HG03064 (cell line): ENCODE measurements around the gene USP25.
A peak's percentile ranks its signal among the peaks of the same experiment; 100 is the strongest.
"Not testable (repeated sequence)": the region's sequence is repeated elsewhere in the genome, so short reads cannot be mapped to it uniquely, and the experiment has no call there.

Experiments
- ATAC-seq: cut with Tn5 transposase; IDR thresholded peaks from one replicate; pipeline ENCODE4 v1.9.1; 2021; ENCODE audit warnings: low read depth; ENCODE audit not compliant: unreplicated experiment

Gene USP25

GRCh38 chr21:15732290-15732995 lies 2.7 kb downstream of the USP25 start:
- ATAC-seq: peak; percentile 42

DNA sequence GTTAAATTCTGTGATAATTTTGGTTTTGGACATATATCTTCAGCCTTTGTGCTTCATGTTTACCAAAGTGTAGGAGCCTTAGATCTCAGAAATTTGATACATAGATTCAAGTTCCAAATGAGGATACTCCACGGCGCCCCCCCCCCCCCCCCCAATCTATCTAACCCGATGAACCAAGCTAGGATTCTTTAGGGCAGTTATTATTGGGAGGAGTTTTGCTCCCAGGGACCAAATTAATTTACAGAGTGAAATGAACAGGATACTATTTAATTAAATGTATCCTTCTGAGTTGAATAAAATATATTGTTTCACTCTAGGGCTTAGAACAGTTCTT lies 3.2 kb downstream of the USP25 start:
- ATAC-seq: no peak

DNA sequence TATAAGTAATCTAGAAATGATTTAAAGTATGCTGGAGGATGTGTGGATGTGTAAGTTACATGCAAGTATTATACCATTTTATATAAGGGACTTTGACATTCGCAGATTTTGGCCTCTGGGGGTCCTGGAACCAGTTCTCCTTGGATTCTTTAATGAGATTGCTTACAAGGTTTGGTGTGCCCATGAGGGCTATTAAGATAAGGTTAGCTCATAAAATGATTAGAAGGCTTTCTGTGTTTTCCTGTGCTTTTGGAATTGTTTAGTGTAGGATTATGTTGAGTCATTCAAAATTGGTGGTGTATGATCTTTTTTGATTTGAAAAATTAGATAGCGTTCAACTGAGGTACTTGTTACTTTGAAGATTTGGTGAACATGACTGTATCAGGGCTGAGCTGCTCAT lies 5.6 kb downstream of the USP25 start:
- ATAC-seq: no peak

DNA sequence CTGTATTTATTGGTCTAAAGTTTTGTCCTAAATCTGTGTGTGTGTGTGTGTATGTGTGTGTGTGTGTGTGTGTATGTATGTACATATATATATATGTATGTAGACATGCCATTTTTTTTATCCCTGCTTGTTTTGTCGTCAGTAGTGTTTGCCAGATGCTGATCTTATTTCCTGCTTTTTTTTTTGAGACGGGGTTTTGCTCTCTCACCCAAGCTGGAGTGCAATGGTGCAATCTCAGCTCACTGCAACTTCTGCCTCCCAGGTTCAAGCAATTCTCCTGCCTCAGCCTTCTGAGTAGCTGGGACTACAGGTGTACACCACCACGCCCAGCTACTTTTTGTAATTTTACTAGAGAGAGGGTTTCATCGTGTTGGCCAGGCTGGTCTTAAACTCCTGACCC lies 6.1 kb downstream of the USP25 start:
- not testable (repeated sequence) for ATAC-seq

DNA sequence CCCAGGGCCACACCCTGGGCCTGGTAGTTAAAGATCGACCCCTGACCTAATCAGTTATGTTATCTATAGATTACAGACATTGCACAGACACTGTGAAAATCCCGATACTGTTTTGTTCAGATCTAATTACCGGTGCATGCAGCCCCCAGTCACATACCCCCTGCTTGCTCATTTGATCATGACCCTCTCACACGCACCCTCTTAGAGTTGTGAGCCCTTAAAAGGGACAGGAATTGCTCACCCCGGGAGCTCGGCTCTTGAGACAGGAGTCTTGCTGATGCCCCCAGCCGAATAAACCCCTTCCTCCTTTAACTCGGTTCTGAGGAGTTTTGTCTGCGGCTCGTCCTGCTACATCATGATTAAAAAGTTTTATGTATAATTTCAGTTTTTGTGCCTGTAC lies 9.0 kb downstream of the USP25 start:
- ATAC-seq: not testable (repeated sequence)

DNA sequence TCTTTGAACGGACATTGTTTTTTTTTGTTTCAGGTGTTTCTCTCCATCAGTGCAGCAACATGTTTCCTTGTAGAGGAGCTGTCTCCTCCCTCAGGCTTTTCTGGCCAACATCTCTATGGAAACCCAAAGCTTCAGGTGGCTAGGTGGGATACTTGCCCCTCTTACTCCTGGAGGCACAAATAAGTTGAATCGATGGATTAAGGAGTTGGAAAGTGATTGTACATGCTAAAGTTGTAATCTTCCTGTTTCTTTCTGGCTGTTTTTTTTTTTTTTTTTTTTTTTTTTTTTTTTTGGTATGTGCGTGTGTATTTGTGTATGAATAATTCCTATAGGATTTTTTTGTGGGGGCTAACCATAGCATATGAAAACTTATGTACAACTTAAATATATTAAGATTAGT lies 10.6 kb downstream of the USP25 start:
- no peak for ATAC-seq

- ATAC-seq: no peak
Observed at GRCh38 chr21:15741510-15741909, 11.7 kb downstream of the USP25 start.

DNA sequence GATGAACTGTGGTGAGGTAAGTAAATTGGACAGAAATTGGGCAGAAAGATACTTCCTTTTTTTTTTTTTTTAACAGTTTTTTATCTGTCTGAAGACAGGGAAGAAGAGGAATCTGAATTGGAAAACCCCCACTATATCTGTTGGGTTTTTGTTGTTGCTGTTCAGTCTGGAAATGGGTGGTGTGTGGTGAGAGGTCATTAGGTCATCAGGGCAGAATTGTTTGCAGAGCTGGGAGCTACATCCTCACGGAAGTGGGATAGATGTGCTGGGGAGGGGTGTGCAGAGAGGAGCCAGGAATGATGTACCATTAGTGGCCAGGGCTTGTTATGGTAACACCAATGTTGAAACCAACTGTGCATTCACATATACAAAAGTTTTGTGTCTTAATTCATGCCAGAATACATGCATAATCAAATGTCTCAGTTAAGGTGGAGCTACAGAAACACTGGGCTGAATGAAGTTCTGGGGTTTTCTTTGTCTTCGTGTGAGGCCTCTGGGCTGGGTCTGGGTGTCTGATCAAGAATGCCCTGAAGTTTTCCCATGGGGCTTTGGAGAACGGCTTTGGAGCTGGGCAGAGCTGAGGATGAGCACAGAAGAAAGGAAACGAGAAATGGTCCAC lies 12.4 kb downstream of the USP25 start:
- ATAC-seq: no peak

- no peak for ATAC-seq
Observed at GRCh38 chr21:15742694-15743093, 12.9 kb downstream of the USP25 start.

GRCh38 chr21:15743593-15743992 lies 13.8 kb downstream of the USP25 start:
- ATAC-seq: no peak

GRCh38 chr21:15744926-15745325 lies 15.1 kb downstream of the USP25 start:
- ATAC-seq: no peak

- no peak for ATAC-seq
Observed at GRCh38 chr21:15748586-15748985, 18.8 kb downstream of the USP25 start.

- ATAC-seq: no peak
Observed at GRCh38 chr21:15749082-15749860, 19.5 kb downstream of the USP25 start.

- ATAC-seq: no peak
Observed at GRCh38 chr21:15749861-15750159, 20.0 kb downstream of the USP25 start.

- ATAC-seq: no peak
Observed at GRCh38 chr21:15751037-15751436, 21.3 kb downstream of the USP25 start.

DNA sequence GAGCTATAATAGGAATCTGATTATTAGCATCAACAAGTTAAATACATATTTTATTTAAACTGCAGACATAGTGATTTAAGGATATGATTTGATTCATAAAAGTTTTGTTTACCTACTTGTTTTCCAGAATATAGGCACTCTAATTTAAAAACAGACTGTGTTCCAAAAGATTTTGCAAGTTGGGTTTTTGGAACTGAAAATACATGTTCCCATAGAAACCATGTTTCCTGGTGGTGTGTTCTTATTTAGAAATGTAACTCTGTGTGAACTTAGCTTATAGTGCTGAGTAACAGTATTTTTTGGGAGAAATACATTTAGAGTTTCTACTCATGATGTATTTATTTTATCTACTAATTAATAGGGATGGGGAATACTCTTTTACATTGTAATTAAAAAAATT lies 21.8 kb downstream of the USP25 start:
- ATAC-seq: no peak

- ATAC-seq: no peak
Observed at GRCh38 chr21:15752763-15753407, 23.1 kb downstream of the USP25 start.

GRCh38 chr21:15753741-15754140 lies 24.0 kb downstream of the USP25 start:
- ATAC-seq: no peak

DNA sequence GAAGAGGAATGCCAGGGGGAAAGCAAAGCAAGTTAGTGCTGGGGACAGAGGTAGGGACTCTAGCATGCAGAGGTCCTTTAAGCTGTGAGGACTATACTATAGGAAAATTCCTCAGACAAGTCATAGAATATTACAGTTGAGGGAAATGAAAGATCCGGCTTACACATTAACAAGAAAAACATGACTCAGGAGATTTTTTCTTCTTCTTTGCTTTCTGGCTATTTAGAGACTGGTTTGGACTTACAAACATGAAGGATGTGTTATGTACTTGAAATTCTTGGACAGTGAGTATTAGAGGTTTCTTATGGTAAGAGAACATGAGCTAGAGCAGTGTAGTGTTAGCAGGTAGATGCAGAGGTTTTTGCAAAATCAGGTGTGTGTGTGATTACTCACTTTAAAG lies 24.9 kb downstream of the USP25 start:
- no peak for ATAC-seq

GRCh38 chr21:15755125-15755524 lies 25.3 kb downstream of the USP25 start:
- no peak for ATAC-seq

- ATAC-seq: no peak
Observed at GRCh38 chr21:15759469-15759868, 29.7 kb downstream of the USP25 start.
